NB4 (cell line): ENCODE measurements around the gene AP1M2.
"Not testable (repeated sequence)": the region's sequence is repeated elsewhere in the genome, so short reads cannot be mapped to it uniquely, and the experiment has no call there.

Experiments
- CTCF ChIP-seq: IDR thresholded peaks from one replicate; pipeline ENCODE4 v1.5.1; 2012; ENCODE audit warnings: low read depth, low read length
- POLR2A ChIP-seq: IDR thresholded peaks from 2 replicates; pipeline ENCODE4 v1.6.1; 2011; ENCODE audit warnings: mild to moderate bottlenecking; ENCODE audit not compliant: insufficient read length; ENCODE audit errors: extremely low read depth
- TF ChIP-seq, protein P1 (sequence below): IDR thresholded peaks from 2 replicates; pipeline ENCODE4 v1.6.1; 2011; ENCODE audit warnings: low read depth, low read length

- TF ChIP-seq, protein P1, sequence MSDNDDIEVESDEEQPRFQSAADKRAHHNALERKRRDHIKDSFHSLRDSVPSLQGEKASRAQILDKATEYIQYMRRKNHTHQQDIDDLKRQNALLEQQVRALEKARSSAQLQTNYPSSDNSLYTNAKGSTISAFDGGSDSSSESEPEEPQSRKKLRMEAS: not testable (repeated sequence)
- not testable (repeated sequence) for TF ChIP-seq CTCF, POLR2A
Measured at GRCh38 chr19:10551006-10551405, 36.1 kb downstream of the AP1M2 start.
